HG02973 (cell line): ENCODE results near the gene SGMS1.

Experiments used
- ATAC-seq: cut with Tn5 transposase; IDR thresholded peaks from one replicate; pipeline ENCODE4 v1.9.1; 2021; ENCODE audit warnings: moderate library complexity; ENCODE audit not compliant: unreplicated experiment

SGMS1 gene

GRCh38 chr10:50636618-50637579 is 13.1 kb upstream of the SGMS1 start:
- ATAC-seq: peak; percentile 97

- ATAC-seq: no peak
Measured at GRCh38 chr10:50635286-50635685, 11.5 kb upstream of the SGMS1 start.

- ATAC-seq: no peak
Measured at GRCh38 chr10:50634479-50634878, 10.7 kb upstream of the SGMS1 start.

- no peak for ATAC-seq
Measured at GRCh38 chr10:50631052-50631451, 7.3 kb upstream of the SGMS1 start.

GRCh38 chr10:50629495-50630122 is 5.9 kb upstream of the SGMS1 start:
- ATAC-seq: no peak

GRCh38 chr10:50627896-50628295 is 4.1 kb upstream of the SGMS1 start:
- ATAC-seq: no peak

GRCh38 chr10:50627443-50627842 is 3.7 kb upstream of the SGMS1 start:
- no peak for ATAC-seq

GRCh38 chr10:50625649-50626132 is 1.9 kb upstream of the SGMS1 start:
- ATAC-seq: no peak

- ATAC-seq: peak; percentile 34
Measured at GRCh38 chr10:50624866-50625501, 1.2 kb upstream of the SGMS1 start.

GRCh38 chr10:50624413-50624865 is 683 bp upstream of the SGMS1 start:
- peak; percentile 45 for ATAC-seq

GRCh38 chr10:50622706-50623662 is 772 bp downstream of the SGMS1 start:
- ATAC-seq: peak; percentile 6

GRCh38 chr10:50621968-50622705 is 1.6 kb downstream of the SGMS1 start:
- peak; percentile 19 for ATAC-seq

- no peak for ATAC-seq
Measured at GRCh38 chr10:50620899-50621298, 2.9 kb downstream of the SGMS1 start.

GRCh38 chr10:50619882-50620281 is 3.9 kb downstream of the SGMS1 start:
- no peak for ATAC-seq

GRCh38 chr10:50619166-50619565 is 4.6 kb downstream of the SGMS1 start:
- ATAC-seq: no peak

- ATAC-seq: no peak
Measured at GRCh38 chr10:50618624-50619023, 5.1 kb downstream of the SGMS1 start.

- no peak for ATAC-seq
Measured at GRCh38 chr10:50615658-50616057, 8.1 kb downstream of the SGMS1 start.

- ATAC-seq: peak; percentile 44
Measured at GRCh38 chr10:50614444-50615137, 9.2 kb downstream of the SGMS1 start.
